HG02885 (cell line): Measurements from ENCODE around the gene LRRC37B.
"Not testable (repeated sequence)": the region's sequence is repeated elsewhere in the genome, so short reads cannot be mapped to it uniquely, and the experiment has no call there.

Experiments
- ATAC-seq: cut with Tn5 transposase; IDR thresholded peaks from one replicate; pipeline ENCODE4 v1.9.1; 2021; ENCODE audit warnings: mild to moderate bottlenecking; ENCODE audit not compliant: unreplicated experiment, poor library complexity

Gene LRRC37B

GRCh38 chr17:32084942-32085829, 78.0 kb downstream of the LRRC37B start:
- not testable (repeated sequence) for ATAC-seq

- not testable (repeated sequence) for ATAC-seq
Measured at GRCh38 chr17:32086833-32087232, 79.7 kb downstream of the LRRC37B start.

GRCh38 chr17:32092062-32092461, 84.9 kb downstream of the LRRC37B start:
- not testable (repeated sequence) for ATAC-seq

- no peak for ATAC-seq
Measured at GRCh38 chr17:32099686-32100085, 92.5 kb downstream of the LRRC37B start.

GRCh38 chr17:32100323-32100722, 93.1 kb downstream of the LRRC37B start:
- not testable (repeated sequence) for ATAC-seq

GRCh38 chr17:32100971-32101631, 93.9 kb downstream of the LRRC37B start:
- no peak for ATAC-seq

- no peak for ATAC-seq
Measured at GRCh38 chr17:32102172-32102571, 95.0 kb downstream of the LRRC37B start.

- no peak for ATAC-seq
Measured at GRCh38 chr17:32102646-32103186, 95.5 kb downstream of the LRRC37B start.
